ENCODE data around the gene REX1BD. TPM values are rescaled to one million over a fixed set of nuclear protein-coding genes. Genes with fewer than 3 reads are reported as not detected.
"Not testable (repeated sequence)": the region's sequence is repeated elsewhere in the genome, so short reads cannot be mapped to it uniquely, and the experiment has no call there.

REX1BD gene
- total RNA-seq, 1 donor from 2014 or later, result 130 TPM

DNA sequence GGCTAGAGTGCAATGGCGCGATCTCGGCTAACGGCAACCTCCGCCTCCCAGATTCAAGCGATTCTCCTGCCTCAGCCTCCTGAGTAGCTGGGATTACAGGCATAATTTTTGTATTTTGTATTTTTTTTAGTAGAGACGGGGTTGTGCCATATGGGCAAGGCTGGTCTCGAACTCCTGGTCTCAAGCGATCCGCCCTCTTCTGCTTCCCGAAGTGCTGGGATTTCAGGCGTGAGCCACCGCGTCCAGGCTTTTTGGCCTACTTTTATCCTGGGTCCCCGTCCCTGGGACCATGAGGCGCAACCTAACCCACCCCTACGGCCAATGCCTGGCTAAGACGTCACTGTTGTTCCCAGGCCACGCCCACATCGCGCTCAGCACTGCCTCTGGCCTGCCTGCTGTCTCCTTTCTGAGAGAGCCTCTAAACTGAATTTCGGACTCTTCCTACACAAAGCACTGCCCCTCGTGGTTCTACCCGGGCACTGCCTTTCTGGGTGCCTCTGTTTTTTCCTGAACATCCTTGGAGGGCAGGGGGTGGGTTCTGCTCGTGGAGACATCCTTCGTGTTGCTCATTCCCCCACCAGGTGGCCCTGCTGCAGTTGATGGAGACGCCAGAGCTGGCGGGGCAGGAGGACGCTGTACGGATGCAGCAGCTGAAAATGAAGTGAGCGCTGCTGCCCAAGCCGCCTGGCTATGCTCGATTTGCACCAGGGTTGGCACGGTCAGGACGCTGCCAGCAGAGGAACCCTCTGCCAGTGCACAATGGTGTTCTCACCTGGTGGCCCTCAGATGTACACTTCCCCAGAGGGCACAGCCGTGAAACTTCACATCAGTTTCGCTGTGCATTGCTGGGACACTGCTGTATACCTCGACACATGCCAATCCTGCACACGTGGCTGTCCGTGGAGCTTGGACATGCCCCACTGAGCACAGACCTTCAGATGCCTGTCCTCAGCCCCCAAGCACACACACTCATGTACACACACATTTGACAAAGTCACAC, 2.0 kb downstream of the REX1BD start:
- Mint-ChIP-seq H3K9me3 (no peaks in the 10 kb centered on the region), H3K36me3 (ENCODE audit: low read depth) (peaks cover 23% of the 10 kb centered on the region), H3K4me3 (peak overlapping the region; percentile 86), H3K27me3 (peaks cover 6% of the 10 kb centered on the region), H3K4me1 (peaks cover 27% of the 10 kb centered on the region), H3K27ac (peak overlapping the region; percentile 97)
- no peak for DNase-seq
- intact Hi-C loops (cut with micrococcal nuclease), result no loop called here

- Mint-ChIP-seq H3K4me1 (peaks cover 19% of the 10 kb centered on the region), H3K27ac (no peak overlapping the region), H3K9me3 (no peaks in the 10 kb centered on the region), H3K27me3 (peaks cover 15% of the 10 kb centered on the region), H3K4me3 (peak overlapping the region; percentile 32), H3K36me3 (ENCODE audit: low read depth) (peaks cover 23% of the 10 kb centered on the region)
- no peak for DNase-seq
- intact Hi-C loops (cut with micrococcal nuclease), result no loop called here
Observed at GRCh38 chr19:18591735-18592385, 3.3 kb downstream of the REX1BD start.

DNA sequence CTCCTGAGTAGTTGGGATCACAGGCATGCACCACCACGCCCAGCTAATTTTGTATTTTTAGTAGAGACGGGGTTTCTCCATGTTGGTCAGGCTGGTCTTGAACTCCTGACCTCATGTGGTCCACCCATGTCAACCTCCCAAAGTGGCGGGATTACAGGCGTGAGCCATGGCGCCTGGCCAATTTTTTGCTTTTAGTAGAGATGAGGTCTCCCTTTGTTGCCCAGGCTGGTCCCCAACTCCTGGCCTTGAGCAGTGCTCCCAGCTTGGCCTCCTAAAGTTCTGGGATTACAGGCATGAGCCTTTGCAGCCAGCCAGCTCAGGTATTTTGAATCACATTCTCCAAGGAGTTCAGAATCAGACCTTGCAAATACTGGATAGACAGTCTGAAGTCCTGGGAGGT, 4.1 kb downstream of the REX1BD start:
- H3K27me3 Mint-ChIP-seq, result peaks cover 17% of the 10 kb centered on the region
- H3K9me3 Mint-ChIP-seq; DNase-seq; H3K27ac Mint-ChIP-seq; intact Hi-C loops (cut with micrococcal nuclease); H3K4me3 Mint-ChIP-seq: not testable (repeated sequence)
- peaks cover 17% of the 10 kb centered on the region for H3K4me1 Mint-ChIP-seq
- H3K36me3 Mint-ChIP-seq (ENCODE audit: low read depth), result peaks cover 23% of the 10 kb centered on the region

DNA sequence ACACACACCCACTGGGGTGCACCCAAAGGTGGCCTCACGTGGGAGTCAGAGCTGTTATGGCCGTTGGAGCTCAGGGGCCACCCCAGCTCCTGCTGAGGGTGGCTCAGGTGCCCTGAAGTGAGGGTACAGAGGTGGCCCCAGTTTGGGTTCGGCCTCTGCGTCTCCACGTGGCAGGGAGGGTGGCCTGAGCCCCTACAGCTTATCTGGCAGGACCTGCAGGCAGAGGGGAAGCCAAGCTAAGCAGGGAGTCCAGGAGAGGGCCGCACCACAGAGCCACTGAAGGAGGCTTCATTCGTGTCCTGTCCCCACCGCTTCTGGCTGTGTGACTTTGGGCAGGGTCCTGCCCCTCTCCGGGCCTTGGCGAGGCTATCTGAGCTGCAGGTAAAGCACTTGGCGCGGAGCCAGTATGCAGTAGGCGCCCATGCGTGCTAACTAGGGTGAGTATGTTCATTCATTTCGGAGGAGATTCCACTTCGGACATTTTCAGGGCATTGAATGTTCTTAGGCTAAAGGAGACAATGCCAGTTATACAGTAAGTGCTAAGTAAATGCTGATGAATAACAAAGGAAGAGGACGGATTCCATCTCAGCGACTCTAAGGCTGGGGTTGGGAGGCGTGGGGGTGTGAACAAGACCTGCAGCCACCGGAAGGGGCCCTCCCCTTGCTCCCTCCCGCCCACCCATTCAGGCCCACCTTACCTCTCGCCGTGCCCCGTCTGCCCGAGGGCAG, 4.9 kb downstream of the REX1BD start:
- Mint-ChIP-seq H3K4me1 (peaks cover 10% of the 10 kb centered on the region), H3K27me3 (peaks cover 17% of the 10 kb centered on the region), H3K4me3 (peak overlapping the region; percentile 36), H3K36me3 (ENCODE audit: low read depth) (peaks cover 23% of the 10 kb centered on the region), H3K9me3 (no peaks in the 10 kb centered on the region), H3K27ac (no peak overlapping the region)
- DNase-seq, result no peak
- intact Hi-C loops (cut with micrococcal nuclease), result no loop called here

GRCh38 chr19:18594096-18594823, 5.7 kb downstream of the REX1BD start:
- Mint-ChIP-seq H3K9me3 (no peaks in the 10 kb centered on the region), H3K4me1 (peaks cover 10% of the 10 kb centered on the region), H3K36me3 (ENCODE audit: low read depth) (peaks cover 23% of the 10 kb centered on the region), H3K27me3 (peaks cover 17% of the 10 kb centered on the region), H3K4me3 (peak overlapping the region; percentile 84), H3K27ac (peak overlapping the region; percentile 72)
- intact Hi-C loops (cut with micrococcal nuclease), result no loop called here
- peak; percentile 92 for DNase-seq

GRCh38 chr19:18594824-18595373, 6.3 kb downstream of the REX1BD start:
- intact Hi-C loops (cut with micrococcal nuclease), result loop anchor here (5.0 kb wide), 1 partner anchor 42 kb away; the partner anchor contains the start of gene KLHL26
- no peak for DNase-seq
- H3K36me3 Mint-ChIP-seq (ENCODE audit: low read depth), result peaks cover 19% of the 10 kb centered on the region
- no peaks in the 10 kb centered on the region for H3K9me3 Mint-ChIP-seq
- H3K4me1 Mint-ChIP-seq, result peaks cover 7% of the 10 kb centered on the region
- peak overlapping the region; percentile 72 for H3K27ac Mint-ChIP-seq
- peaks cover 17% of the 10 kb centered on the region for H3K27me3 Mint-ChIP-seq
- peak overlapping the region; percentile 84 for H3K4me3 Mint-ChIP-seq

DNA sequence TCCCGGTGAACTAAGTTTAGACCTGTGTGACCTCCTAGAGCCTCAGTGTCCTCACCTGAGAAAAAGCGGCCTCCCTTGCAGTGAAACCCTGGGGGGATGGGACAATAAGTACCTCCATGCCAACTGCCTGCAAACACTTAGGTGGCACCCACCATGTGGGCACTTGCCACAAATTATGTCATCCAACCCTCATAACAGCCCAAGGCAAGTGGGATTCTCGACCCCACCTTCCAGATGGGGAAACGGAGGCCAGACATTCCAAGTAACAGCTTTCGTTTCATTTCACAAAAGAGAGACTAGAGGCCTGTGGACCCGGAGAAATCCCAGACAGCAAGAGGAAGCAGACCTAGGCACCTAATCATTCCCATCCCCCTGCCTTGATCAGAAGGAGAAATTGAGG, 6.9 kb downstream of the REX1BD start:
- Mint-ChIP-seq H3K4me1 (peaks cover 5% of the 10 kb centered on the region), H3K4me3 (peak overlapping the region; percentile 37), H3K36me3 (ENCODE audit: low read depth) (peaks cover 16% of the 10 kb centered on the region), H3K9me3 (no peaks in the 10 kb centered on the region), H3K27me3 (peaks cover 17% of the 10 kb centered on the region), H3K27ac (no peak overlapping the region)
- intact Hi-C loops (cut with micrococcal nuclease), result loop anchor here (5.0 kb wide), 1 partner anchor 42 kb away; the partner anchor contains the start of gene KLHL26
- no peak for DNase-seq

DNA sequence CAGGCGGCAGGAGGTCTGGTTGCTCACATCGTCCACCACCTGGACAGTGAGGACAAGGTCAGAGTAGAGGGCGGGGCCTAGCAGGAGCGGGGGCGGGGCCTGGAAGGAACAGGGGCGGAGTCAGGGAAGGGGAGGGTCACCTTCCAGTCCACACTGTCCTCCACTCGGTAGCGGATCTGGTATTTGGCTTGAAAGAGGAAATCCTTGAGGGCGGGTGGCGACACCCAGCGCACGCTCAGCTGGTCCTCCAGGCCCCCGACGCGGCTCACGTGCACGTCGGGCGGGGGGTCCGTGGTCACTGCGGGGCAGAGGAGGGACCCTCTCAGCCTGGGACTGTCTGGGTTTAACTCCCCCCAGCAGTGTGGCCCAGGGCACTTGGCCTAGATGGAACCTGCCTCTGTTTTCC, 8.2 kb downstream of the REX1BD start:
- H3K9me3 Mint-ChIP-seq, result no peaks in the 10 kb centered on the region
- peaks cover 5% of the 10 kb centered on the region for H3K4me1 Mint-ChIP-seq
- intact Hi-C loops (cut with micrococcal nuclease), result loop anchor here (5.0 kb wide), 1 partner anchor 41 kb away; the partner anchor contains the start of gene KLHL26
- H3K36me3 Mint-ChIP-seq (ENCODE audit: low read depth), result peaks cover 5% of the 10 kb centered on the region
- H3K27me3 Mint-ChIP-seq, result peaks cover 21% of the 10 kb centered on the region
- DNase-seq, result peak; percentile 73
- H3K27ac Mint-ChIP-seq, result no peak overlapping the region
- H3K4me3 Mint-ChIP-seq, result no peak overlapping the region

GRCh38 chr19:18597809-18598660, 9.4 kb downstream of the REX1BD start:
- intact Hi-C loops (cut with micrococcal nuclease), result loop anchor here (5.0 kb wide), 1 partner anchor 39 kb away; the partner anchor contains the start of gene KLHL26
- no peak for DNase-seq
- peaks cover 3% of the 10 kb centered on the region for H3K36me3 Mint-ChIP-seq (ENCODE audit: low read depth)
- H3K9me3 Mint-ChIP-seq, result no peaks in the 10 kb centered on the region
- peaks cover 5% of the 10 kb centered on the region for H3K4me1 Mint-ChIP-seq
- H3K27me3 Mint-ChIP-seq, result peaks cover 32% of the 10 kb centered on the region
- H3K4me3 Mint-ChIP-seq, result no peak overlapping the region
- H3K27ac Mint-ChIP-seq, result no peak overlapping the region

DNA sequence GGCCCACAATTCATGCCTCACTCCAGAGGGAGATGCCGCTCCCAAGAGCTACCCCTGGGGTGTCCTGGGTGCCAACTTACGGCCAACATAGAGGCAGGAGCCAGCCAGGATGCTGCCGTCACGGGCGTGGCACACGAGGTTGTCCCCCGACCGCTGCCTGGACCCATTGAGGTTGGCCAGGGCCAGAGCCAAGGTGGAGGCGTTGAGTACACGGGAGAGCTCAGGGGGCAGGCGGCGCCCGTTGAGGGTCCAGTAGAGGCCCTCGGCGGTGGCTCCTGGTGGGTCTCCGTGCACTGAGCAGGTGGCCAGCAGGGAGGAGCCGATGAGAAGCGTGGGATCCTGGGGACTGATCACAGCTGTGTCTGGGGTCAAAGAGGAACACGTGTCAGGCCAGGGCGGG, 10.9 kb downstream of the REX1BD start:
- Mint-ChIP-seq H3K27ac (no peak overlapping the region), H3K9me3 (no peaks in the 10 kb centered on the region), H3K27me3 (peaks cover 40% of the 10 kb centered on the region), H3K4me3 (no peak overlapping the region), H3K4me1 (peaks cover 5% of the 10 kb centered on the region), H3K36me3 (ENCODE audit: low read depth) (peaks cover 1% of the 10 kb centered on the region)
- DNase-seq, result no peak
- intact Hi-C loops (cut with micrococcal nuclease), result loop anchor here (5.0 kb wide), 1 partner anchor 38 kb away; the partner anchor contains the start of gene KLHL26

DNA sequence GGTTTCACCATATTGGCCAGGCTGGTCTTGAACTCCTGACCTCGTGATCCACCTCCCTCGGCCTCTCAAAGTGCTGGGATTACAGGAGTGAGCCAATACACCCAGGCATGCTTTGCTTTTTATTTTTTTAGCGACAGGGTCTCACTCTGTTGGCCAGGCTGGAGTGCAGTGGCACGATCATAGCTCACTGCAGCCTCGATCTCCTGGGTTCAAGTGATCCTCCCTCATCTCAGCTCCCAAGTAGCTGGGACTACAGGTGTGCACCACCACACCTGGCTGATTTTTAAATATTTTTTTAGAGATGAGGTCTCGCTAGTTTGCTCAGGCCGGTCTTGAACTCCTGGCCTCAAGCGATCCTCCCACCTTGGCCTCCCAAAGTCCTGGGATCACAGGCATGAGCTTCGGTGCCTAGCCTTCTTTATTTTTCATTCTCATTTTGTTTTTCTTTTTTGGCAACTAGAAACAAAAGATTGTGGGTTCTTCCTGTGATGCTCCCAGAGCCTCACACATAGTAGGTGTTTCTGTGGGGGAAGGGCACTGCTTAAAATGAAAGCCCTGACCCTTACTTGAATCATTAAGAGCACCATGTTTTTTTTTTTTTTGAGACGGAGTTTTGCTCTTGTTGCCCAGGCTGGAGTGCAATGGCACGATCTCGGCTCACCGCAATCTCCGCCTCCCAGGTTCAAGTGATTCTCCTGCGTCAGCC, 12.2 kb downstream of the REX1BD start:
- DNase-seq; H3K36me3 Mint-ChIP-seq (ENCODE audit: low read depth); H3K4me3 Mint-ChIP-seq; intact Hi-C loops (cut with micrococcal nuclease); H3K9me3 Mint-ChIP-seq; H3K4me1 Mint-ChIP-seq; H3K27ac Mint-ChIP-seq: not testable (repeated sequence)
- H3K27me3 Mint-ChIP-seq, result peaks cover 43% of the 10 kb centered on the region

- Mint-ChIP-seq H3K27me3 (peaks cover 38% of the 10 kb centered on the region), H3K9me3 (no peaks in the 10 kb centered on the region), H3K4me3 (no peak overlapping the region), H3K36me3 (ENCODE audit: low read depth) (no peaks in the 10 kb centered on the region), H3K27ac (no peak overlapping the region), H3K4me1 (peaks cover 2% of the 10 kb centered on the region)
- intact Hi-C loops (cut with micrococcal nuclease), result no loop called here
- no peak for DNase-seq
Observed at GRCh38 chr19:18601875-18602274, 13.3 kb downstream of the REX1BD start.
